HEK293T (cell line): ENCODE results near the gene PRSS1.

Experiments used
- ARNT ChIP-seq: fragments of 450-650 bp; IDR thresholded peaks from 2 replicates; pipeline ENCODE4 v1.6.1; 2017; ENCODE audit warnings: mild to moderate bottlenecking
- BHLHE40 ChIP-seq: fragments of 450-650 bp; IDR thresholded peaks from 2 replicates; pipeline ENCODE4 v1.6.1; 2016; ENCODE audit warnings: mild to moderate bottlenecking, moderate library complexity, borderline replicate concordance
- ELF4 ChIP-seq: fragments of 450-650 bp; IDR thresholded peaks from 2 replicates; pipeline ENCODE4 v1.6.1; 2017; ENCODE audit warnings: antibody characterized with exemption
- FOXA1 ChIP-seq: fragments of 450-650 bp; IDR thresholded peaks from 2 replicates; pipeline ENCODE4 v1.6.1; 2016; ENCODE audit warnings: mild to moderate bottlenecking
- FOXM1 ChIP-seq: fragments of 450-650 bp; IDR thresholded peaks from 2 replicates; pipeline ENCODE4 v1.6.1; 2017; ENCODE audit warnings: mild to moderate bottlenecking, borderline replicate concordance
- LEF1 ChIP-seq: fragments of 450-650 bp; IDR thresholded peaks from 2 replicates; pipeline ENCODE4 v1.6.1; 2017; ENCODE audit warnings: mild to moderate bottlenecking, borderline replicate concordance
- NFRKB ChIP-seq: fragments of 450-650 bp; IDR thresholded peaks from 2 replicates; pipeline ENCODE4 v1.6.1; 2016; ENCODE audit warnings: mild to moderate bottlenecking, moderate library complexity
- SP1 ChIP-seq: fragments of 450-650 bp; IDR thresholded peaks from 2 replicates; pipeline ENCODE4 v1.6.1; 2017
- TARDBP ChIP-seq: fragments of 450-650 bp; IDR thresholded peaks from 2 replicates; pipeline ENCODE4 v1.6.1; 2016

GRCh38 chr7:142740786-142741185, 8.5 kb upstream of the PRSS1 start:
- TF ChIP-seq NFRKB: no peak
- TF ChIP-seq FOXM1: no peak
- no peak for TF ChIP-seq BHLHE40
- no peak for TF ChIP-seq SP1
- TF ChIP-seq FOXA1: no peak
- no peak for TF ChIP-seq LEF1
- TF ChIP-seq TARDBP: no peak
- TF ChIP-seq ARNT: no peak
- no peak for TF ChIP-seq ELF4
